Right atrium auricular region (tissue), 2 donors: ENCODE measurements around the gene SERPING1. TPM values are rescaled to one million over a fixed set of nuclear protein-coding genes. Genes with fewer than 3 reads are reported as not detected.

Experiments used
- DNase-seq: peaks from one replicate; pipeline ENCODE4 v3.0.0-alpha.2; 2019; ENCODE audit warnings: low spot score
- H3K27ac ChIP-seq, 2 donors: fragments of 200-600 bp; sonication (generic); 1 replicate in 1 of 2; 2 replicates in 1 of 2; pipeline ENCODE4 v1.5.1; 2016 to 2019
- H3K27me3 ChIP-seq, 2 donors: fragments of 200-600 bp; sonication (generic); one replicate each; pipeline versions ENCODE4 v1.5.1 to v1.6.0; 2017 to 2019
- H3K36me3 ChIP-seq: fragments of 200-600 bp; sonication (generic); one replicate; pipeline ENCODE4 v1.5.1; 2016
- H3K4me1 ChIP-seq, 2 donors: fragments of 200-600 bp; sonication (generic); one replicate each; pipeline versions ENCODE4 v1.5.1 to v1.6.0; 2017 to 2019
- H3K4me3 ChIP-seq, 2 donors: fragments of 200-600 bp; sonication (generic); 1 replicate in 1 of 2; 2 replicates in 1 of 2; pipeline ENCODE4 v1.5.1; 2017 to 2019; ENCODE audit warnings: mild to moderate bottlenecking in 1 of 2, moderate library complexity in 1 of 2
- H3K9me3 ChIP-seq, 2 donors: fragments of 200-600 bp; sonication (generic); one replicate each; pipeline ENCODE4 v1.5.1; 2019
- CTCF ChIP-seq, 2 donors: fragments of 200-600 bp; sonication (generic); IDR thresholded peaks; one replicate each; pipeline ENCODE4 v1.5.1; 2019; ENCODE audit warnings: antibody characterized with exemption in 2 of 2
- total RNA-seq, 2 donors: library from RNA; depleted of rRNA; stranded (reverse); fragments of >200 nt; gene quantifications; one replicate each; pipeline ENCODE4 v1.1.0, GENCODE V29; 2016

The SERPING1 gene
- total RNA-seq, 2 donors from 2014 or later: 210 to 851 TPM

GRCh38 chr11:57639321-57640067 lies 42.0 kb downstream of the SERPING1 start:
- DNase-seq: no peak
- no peak for TF ChIP-seq CTCF (IDR thresholded peaks at IDR 0.05)
- peaks cover 0 to 37% of the 10 kb centered on the region in 2 donors for H3K4me1 ChIP-seq
- H3K4me3 ChIP-seq: peak overlapping the region; percentile 85
- H3K27ac ChIP-seq: peak overlapping the region; percentile 9 to 17
- no peaks in the 10 kb centered on the region for H3K36me3 ChIP-seq
- no peaks in the 10 kb centered on the region for H3K9me3 ChIP-seq
- no peaks in the 10 kb centered on the region for H3K27me3 ChIP-seq

- TF ChIP-seq CTCF (IDR thresholded peaks at IDR 0.05): no peak
- H3K27me3 ChIP-seq: no peaks in the 10 kb centered on the region
- H3K4me3 ChIP-seq: peak overlapping the region in 1 of 2 donors; percentile 85
- peak overlapping the region; percentile 9 to 17 for H3K27ac ChIP-seq
- DNase-seq: no peak
- peaks cover 0 to 44% of the 10 kb centered on the region in 2 donors for H3K4me1 ChIP-seq
- no peaks in the 10 kb centered on the region for H3K36me3 ChIP-seq
- H3K9me3 ChIP-seq: no peaks in the 10 kb centered on the region
Observed at GRCh38 chr11:57640068-57640800, 42.7 kb downstream of the SERPING1 start.

DNA sequence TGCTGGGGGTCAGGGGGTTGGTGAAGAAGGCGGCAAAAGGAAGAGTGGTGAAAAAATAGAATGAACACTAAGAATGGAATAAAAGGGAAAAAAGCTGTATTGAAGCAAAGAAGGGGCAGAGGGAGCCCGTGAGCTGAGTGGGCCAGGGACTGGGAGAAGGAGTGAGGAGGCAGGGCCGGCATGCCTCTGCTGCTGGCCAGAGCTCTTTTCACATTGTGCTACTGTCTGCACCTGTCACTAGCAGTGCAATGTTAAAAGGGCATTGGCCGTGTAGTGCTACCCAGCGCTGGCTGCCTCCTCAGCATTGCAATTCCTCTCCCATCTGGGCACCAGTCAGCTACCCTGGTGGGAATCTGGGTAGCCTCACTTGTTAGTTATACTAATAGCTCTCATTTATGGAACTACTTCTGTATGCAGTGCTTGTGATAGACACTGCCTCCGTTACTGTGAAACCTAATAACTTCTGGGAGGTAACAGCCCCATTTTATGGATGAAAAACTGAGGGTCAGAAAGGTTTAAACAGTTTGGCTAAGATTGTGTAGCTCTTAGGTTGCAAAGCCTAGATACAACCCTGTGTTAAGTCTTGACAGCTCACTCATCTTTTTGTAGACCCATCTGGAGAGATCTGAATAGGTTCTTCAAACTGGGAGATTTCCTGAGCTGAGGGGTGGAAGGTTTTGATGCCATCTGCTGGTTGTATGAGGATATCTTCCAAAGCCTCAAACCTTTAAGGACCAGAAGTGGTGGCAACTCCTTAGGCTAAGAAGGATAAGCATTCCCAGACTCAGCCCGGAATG lies 43.7 kb downstream of the SERPING1 start:
- H3K36me3 ChIP-seq: no peaks in the 10 kb centered on the region
- no peak overlapping the region for H3K4me3 ChIP-seq
- no peaks in the 10 kb centered on the region for H3K27me3 ChIP-seq
- H3K4me1 ChIP-seq: peaks cover 0 to 54% of the 10 kb centered on the region in 2 donors
- H3K9me3 ChIP-seq: no peaks in the 10 kb centered on the region
- no peak for DNase-seq
- H3K27ac ChIP-seq: no peak overlapping the region
- peak; percentile 24 to 59 for TF ChIP-seq CTCF (IDR thresholded peaks at IDR 0.05)

DNA sequence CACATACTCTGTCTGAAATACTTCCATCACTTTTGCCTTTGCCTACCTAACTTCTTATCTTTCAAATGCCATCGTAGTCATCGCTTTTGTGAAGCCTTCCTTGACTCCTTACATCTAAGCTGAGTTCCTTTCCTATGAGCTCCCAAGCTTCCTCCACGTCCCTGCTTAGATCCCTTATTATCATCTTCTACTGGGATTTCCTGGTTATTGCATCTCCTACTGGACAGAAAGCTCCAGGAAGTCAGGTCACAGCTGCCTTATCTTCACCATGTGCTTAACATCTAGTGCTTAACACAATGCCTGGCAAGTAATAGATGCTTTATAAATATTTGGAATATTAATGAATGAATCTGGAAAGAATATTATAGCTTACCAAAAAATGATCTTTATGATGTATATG lies 46.3 kb downstream of the SERPING1 start:
- Histone ChIP-seq H3K4me3 (no peak overlapping the region), H3K4me1 (peaks cover 0 to 73% of the 10 kb centered on the region in 2 donors), H3K9me3 (no peaks in the 10 kb centered on the region), H3K27me3 (peaks cover 5 to 22% of the 10 kb centered on the region in 2 donors), H3K36me3 (no peaks in the 10 kb centered on the region), H3K27ac (no peak overlapping the region)
- TF ChIP-seq CTCF (IDR thresholded peaks at IDR 0.05): no peak
- no peak for DNase-seq

DNA sequence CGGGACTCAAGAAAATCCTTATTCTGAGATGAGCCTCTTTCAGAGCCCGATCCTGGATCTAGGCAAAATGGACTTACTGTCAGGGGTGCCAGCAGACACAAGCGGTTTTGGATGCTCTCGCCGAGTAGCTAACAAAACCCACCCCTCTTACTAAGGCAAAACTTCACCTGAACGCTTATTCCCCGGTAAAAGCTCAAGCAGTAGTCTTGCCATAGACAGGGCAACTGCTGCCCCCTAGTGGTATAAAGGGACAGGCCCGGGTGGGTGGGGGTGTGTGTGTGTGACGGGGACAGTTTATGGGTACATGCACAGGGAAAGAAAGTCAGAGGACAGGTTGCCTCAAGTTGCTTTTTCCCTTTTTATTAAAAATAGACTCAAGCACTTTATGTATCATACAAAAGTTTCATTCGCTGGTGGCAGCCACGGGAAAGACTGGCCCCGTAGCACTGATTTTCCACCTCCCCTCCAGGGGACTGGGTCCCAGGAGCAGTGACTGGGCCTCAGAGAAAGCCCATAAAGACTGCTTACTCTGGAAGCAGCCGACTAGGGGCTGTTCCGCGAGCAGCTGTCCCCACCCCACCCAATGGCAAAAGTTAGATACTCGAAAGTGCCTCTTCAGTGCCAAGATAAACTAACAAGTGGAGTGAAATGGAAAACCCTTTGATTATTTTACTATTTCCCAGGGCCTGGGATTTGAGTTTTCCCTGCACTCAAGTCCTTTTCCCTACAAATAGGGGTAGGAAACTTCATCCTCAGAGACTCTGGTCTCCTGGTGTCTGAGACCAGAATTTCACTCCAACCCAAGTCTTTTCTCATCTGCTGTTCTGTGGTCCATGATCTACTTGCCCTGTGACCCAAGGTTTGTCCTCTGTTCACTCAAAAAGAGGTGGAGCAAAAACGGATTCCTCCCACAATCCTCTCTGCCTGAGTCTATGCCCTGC lies 47.5 kb downstream of the SERPING1 start:
- TF ChIP-seq CTCF (IDR thresholded peaks at IDR 0.05): peak; percentile 93 to 94
- H3K36me3 ChIP-seq: no peaks in the 10 kb centered on the region
- no peak overlapping the region for H3K4me3 ChIP-seq
- peaks cover 0 to 73% of the 10 kb centered on the region in 2 donors for H3K4me1 ChIP-seq
- H3K27me3 ChIP-seq: peaks cover 9 to 32% of the 10 kb centered on the region in 2 donors
- H3K27ac ChIP-seq: peak overlapping the region; percentile 10 to 42
- no peaks in the 10 kb centered on the region for H3K9me3 ChIP-seq
- DNase-seq: peak; percentile 92
